Testis (tissue), 2 donors: ENCODE measurements around the gene BABAM2.

ENCODE experiments used
- CTCF ChIP-seq, 3 experiments: fragments of 450-650 bp in 2 of 3; fragments of 200-600 bp in 1 of 3; sonication (generic) in 1 of 3; IDR thresholded peaks; one replicate each; pipeline ENCODE4 v1.5.1; 2016 to 2019; ENCODE audit warnings: antibody characterized with exemption in 3 of 3, mild to moderate bottlenecking in 2 of 3, moderate library complexity in 1 of 3
- POLR2A ChIP-seq: fragments of 450-650 bp; IDR thresholded peaks from one replicate; pipeline ENCODE4 v1.6.1; 2017; ENCODE audit warnings: antibody characterized with exemption, mild to moderate bottlenecking, moderate library complexity

- TF ChIP-seq CTCF (IDR thresholded peaks at IDR 0.05) (no peak), POLR2A (no peak)
Measured at GRCh38 chr2:27955384-27956161, 65.0 kb downstream of the BABAM2 start.
